Measurements from ENCODE around the gene TMED5.
"Not testable (repeated sequence)": the region's sequence is repeated elsewhere in the genome, so short reads cannot be mapped to it uniquely, and the experiment has no call there.

Gene TMED5

DNA sequence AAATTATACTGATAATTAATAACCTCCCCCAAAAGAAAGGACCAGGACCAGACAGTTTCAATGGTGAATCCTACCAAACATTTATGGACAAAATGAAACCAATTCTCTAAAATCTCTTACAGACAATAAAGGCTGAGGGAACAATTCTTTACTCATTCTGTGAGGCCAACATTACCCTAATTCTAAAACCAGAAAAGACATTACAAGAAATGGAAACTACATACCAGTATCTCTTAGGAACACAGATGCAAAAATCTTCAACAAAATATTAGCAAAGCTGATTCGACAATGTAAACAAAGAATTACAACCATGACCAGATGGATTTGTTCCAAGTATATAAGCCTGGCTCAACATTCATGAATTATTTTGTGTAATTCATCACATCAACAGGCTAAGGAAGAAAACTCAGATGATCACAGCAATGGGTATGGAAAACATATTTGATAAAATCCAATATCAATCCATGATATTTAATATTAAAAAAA lies 8.6 kb downstream of the TMED5 start:
- no peak for DNase-seq

DNA sequence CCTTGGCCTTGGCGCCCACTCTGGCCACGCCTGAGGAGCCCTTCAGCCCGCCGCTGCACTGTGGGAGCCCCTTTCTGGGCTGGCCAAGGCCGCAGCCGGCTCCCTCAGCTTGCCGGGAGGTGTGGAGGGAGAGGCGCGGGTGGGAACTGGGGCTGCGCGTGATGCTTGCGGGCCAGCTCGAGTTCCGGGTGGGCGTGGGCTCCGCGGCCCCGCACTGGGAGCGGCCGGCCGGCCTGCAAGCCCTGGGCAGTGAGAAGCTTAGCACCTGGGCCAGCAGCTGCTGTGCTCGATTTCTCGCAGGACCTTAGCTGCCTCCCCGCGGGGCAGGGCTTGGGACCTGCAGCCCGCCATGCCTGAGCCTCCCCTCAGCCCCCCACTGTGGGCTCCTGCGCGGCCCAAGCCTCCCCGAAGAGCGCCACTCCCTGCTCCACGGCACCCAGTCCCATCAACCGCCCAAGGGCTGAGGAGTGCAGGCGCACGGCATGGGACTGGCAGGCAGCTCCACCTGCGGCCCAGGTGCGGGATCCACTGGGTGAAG lies 10.0 kb downstream of the TMED5 start:
- DNase-seq: not testable (repeated sequence)

DNA sequence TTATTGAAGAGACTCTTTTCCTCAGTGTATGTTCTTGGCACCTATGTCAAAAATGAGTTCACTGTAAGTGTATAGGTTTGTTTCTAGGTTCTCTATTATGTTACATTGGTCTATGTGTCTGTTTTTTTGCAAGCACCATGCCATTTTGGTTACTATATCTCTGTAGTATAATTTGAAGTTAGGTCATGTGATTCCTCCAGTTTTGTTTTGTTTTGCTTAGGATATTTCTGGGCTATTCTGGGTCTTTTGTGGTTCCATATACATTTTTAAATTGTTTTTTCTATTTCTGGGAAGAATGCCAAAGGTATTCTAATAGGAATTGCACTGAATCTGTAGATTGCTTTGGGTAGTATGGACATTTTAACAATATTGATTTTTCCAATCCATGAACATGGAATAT lies 13.2 kb downstream of the TMED5 start:
- DNase-seq: no peak

DNA sequence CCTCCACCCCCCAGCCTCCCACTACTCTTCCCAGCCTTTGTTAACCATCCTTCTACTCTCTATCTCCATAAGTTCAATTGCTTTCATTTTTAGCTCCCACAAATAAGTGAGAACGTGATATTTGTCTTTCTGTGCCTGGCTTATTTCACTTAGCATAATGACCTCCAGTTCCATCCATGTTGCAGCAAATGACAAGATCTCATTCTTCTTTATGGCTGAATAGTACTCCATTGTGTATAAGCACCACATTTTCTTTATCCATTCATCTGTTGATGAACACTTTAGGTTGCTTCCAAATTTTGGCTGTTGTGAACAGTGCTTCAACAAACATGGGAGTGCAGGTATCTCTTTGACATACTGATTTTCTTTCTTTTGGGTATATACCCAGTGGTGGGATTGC lies 14.3 kb downstream of the TMED5 start:
- DNase-seq: not testable (repeated sequence)

DNA sequence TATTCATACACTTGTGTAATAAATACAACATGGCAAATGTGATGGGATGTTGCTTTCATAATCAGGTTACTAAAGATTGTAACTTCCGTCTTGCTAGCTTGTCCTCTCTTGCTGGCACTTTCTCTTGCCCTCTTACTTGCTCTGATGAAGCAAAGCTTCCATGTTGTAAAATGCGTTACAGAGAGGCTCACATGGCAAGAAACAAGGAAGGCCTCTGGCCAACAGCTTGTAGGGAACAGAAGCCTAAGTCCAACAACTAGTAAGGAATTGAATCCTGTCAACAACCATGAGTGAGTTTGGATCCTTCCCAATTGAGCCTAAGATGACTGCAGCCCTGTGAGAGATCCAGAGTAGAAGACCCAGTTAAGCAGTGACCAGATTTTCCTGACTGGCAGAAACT lies 15.4 kb downstream of the TMED5 start:
- no peak for DNase-seq

DNA sequence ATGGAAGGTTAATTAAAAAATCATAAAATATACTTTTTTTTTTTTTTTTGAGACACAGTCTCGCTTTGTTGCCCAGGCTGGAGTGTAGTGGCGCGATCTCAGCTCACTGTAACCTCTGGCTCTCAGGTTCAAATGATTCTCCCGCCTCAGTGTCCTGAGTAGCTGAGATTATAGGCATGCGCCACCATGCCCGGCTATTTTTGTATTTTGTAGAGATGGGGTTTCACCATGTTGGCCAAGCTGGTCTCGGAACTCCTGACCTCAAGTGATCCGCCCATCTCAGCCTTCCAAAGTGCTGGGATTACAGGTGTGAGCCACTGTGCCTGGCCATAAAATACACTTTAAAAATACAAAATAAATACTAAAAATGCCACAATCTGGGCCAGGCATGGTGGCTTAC lies 16.9 kb downstream of the TMED5 start:
- not testable (repeated sequence) for DNase-seq

DNA sequence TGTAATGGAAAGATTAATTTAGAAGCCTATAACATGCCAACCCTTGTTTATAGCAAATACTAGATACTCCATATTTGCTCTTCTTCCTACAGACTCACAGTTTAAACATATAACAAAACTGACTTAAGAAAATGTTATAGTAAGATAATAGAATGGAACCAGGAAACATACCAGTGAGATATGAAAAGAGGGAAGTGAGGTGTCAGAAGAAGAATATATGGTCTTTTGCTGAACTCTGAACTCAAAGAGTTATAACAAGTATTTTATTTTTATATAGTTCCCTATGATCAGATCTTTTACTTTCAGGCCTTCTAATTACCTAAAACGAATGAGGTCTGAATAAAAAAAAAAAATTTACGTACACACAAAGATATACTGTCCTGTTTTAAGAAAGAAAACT lies 20.9 kb downstream of the TMED5 start:
- no peak for DNase-seq

DNA sequence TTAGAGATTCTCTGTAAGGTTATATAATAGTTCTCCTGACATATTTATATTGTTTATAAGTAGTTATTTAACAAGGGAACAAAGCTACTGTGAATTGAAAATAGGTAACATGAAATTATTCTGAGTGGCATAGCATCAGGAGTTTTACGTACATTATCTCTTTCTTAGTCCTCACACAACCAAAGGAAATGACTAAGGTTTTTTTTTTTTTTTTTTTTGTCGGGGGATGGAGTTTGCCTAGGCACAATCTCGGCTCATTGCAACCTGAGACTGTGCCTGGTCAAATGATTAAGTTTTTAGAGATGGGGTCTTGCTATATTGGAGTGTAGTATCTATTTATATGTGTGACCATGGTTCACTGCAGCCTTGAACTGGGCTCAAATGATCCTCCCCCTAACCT lies 24.9 kb downstream of the TMED5 start:
- DNase-seq: no peak

DNA sequence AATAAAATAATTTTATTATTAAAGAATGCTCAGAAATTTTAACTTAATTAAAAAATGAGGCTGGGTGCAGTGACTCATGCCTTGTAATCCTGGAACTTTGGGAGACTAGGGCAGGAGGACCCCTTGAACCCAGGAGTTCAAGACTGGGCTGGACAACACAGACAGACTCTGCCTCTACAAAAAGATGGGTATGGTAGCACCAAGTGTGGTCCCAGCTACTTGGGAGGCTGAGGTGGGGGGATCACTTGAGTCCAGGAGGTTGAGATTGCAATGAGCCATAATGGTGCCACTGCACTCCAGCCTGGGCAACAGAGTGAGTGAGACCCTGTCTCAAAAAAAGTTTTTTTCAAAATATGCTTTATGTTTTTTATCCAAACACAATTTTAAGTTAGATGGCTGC lies 25.3 kb downstream of the TMED5 start:
- DNase-seq: no peak

DNA sequence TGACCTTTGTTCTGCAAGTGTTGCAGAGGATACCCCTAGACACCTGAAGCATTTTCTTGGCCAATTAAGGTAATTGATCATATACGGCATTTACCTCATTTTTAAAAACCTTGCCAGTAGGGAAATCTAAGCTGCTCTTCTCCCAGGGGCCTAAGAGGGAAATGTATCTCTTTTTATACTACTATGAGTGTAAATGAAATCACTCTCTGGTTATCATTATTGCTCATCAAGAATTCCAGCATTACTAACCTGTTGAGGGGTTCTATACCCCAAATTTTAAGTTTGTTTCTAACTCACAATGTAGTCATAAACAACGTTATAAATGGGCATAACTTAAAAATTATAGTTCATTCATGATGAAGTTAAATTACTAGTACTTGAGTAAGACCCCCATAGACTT lies 27.4 kb downstream of the TMED5 start:
- DNase-seq: no peak

DNA sequence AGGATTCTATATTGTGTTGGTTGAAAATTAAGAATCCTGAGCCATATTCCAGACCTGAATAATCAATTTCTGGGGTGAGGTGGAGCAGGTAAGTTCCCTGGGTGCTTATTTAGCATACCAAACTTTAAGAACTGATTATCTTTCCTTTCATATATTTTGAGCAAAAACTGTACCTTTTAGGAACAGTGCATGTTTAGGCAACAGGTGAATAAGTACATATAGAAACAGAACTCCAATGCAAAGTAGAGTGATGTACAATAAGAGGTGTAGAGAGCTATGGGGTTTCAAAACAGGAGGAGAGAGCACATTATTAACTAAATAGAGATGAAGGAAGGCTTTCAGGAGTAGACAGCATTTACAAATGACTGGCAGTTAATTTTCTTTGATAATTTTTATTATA lies 28.7 kb downstream of the TMED5 start:
- no peak for DNase-seq

DNA sequence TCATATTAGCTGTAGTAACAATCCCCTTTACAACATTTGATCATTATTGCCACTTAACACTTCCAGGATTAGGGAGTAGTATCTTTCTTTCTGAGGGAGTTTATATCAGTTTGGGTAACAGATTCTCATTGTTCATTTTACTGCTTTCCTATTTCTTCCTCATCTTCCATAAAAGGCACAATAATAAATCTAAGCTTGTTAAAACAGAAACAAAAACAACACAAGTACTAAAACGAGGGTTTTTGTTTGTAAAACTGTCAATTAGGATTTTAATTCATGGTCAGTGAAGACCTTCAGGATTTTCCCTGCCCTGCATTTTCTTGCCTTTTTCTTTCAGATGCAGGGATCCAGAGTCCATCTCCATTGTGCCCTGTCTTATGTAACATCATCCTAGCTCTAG lies 29.5 kb downstream of the TMED5 start:
- DNase-seq: no peak

DNA sequence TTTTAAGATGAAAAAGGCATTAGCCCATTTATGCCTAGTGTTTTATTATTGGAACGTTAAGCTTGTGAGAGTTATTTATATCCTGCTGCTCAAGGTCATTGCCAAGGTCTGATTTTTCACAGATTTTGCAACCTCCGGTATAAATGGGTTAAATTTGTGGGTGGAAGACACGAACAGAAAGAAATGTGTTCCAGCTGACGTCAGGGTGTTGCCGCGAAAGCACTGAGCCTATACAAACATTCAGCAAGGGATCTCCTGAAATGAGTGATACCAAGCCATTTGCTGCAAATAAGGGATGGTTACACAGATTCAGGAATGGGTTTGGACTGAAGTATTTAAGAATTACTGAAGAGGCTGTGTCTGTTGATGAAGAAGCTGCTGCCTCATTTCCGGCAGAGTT lies 32.2 kb downstream of the TMED5 start:
- no peak for DNase-seq

DNA sequence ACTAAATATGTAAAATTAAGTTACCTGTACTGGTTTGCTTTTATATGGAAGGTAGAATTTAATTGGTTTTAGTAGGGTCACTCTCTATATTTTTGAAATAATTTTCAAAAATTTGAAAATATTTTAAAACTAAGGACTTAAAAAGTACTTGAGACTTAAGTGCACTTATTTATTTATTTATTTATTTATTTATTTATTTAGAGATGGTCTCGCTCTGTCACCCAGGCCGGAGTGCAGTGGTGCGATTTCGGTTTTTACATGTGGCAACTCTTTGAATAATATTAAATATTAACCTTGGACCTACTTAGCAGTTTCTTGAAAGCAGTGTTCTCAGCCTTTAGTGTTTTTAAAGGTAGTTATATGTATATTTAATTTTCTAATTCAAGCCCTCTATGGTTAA lies 36.4 kb downstream of the TMED5 start:
- DNase-seq: no peak

DNA sequence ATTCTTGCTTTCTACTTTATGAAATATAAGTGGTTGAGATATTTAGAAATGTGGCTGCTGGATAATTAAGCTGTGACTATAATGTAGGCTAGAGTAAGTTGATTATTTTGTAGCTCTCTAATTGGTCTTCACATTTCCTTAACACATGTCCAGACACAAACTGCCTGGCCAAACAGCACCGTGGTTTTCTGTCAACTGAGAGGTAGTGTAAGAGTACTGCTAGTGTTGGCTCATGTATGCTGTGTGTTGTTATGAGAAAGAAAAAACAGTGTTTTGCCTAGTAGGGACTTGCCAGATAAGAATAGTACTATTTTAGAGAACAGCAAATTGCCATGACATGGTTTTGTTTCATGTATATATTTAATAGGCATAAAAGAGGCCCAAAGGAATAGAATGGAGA lies 37.1 kb downstream of the TMED5 start:
- no peak for DNase-seq

DNA sequence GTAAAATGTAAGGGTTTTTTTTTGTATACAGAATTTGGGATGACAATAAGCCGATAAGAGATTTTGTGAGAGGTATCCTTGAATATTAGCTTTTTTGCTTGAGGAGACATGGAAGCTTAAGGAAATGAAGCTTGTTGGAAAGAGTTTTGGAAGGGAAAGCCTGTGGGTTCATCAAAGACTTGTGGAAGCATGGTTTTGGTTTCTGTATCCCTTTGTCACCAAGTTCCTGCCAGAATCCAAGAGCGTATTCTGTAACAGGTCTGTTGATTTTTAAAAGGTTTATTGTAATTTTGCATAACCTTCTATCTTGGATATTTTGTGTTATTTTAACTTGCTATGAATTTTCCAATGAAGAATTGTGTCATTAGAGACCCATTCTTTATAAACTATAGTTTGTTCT lies 38.1 kb downstream of the TMED5 start:
- DNase-seq: no peak

DNA sequence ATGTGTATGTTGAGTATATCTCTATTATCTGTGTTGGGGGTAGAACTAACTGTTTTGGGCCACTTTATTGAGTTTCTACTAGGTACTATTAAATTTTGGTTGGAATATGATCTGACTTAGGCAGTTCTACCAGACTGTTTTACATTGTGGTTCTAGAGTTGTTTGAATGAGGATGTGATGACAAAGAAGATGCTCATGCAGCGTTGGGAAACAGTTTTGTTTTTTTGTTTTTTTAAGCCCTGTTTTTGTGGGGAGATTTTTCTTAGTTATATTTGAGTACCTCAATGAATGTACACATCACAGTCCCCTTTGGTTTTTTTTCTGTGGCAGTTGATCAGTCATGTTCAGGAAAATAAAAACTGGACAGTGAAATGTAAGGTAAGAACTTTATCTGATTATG lies 40.1 kb downstream of the TMED5 start:
- no peak for DNase-seq

DNA sequence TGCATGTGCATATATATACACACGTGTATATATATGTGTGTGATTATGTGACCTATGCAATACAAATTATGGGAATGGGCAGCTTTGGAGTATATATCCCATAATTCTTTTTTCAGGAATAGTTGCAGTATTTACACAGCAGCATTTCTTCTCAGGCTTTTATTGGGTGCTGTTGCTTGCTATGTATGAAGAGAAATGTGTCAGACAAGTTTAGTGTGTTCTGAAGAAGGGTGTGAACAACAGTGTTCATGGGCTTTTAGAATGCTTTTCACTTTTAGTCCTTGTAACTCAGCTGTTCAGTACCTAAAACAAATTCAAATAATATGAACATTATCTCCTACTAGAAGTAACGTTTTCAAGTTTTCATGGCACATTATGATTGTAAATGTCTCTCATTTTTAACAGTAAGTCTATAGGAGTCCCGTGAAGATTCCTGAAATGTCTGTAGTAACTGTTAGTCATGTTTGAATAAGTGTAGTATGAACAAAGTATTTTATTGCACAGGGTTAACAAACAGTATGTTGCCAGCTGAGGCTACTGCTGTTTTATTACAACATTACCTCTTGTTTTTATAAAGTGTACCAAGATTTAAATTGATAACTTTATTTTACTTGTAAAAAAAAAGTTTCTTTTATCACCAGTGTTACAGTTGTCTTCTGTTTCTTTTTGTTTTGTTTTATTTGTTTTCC lies 42.5 kb downstream of the TMED5 start:
- no peak for DNase-seq

DNA sequence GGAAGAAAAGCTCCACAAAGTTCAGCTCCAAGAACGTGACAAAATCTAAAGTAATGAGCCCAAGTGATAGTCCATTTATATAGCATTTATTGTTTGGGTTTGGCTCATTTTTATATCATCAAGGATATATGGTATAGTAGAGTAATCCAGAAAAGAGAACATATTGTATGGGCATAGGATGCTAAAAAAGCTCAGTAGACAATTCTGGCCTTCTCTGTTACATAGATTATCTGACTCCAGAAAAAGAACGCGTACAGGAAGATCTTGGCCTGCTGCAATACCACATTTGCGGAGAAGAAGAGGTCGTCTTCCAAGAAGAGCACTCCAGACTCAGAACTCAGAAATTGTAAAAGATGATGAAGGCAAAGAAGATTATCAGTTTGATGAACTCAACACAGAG lies 43.8 kb downstream of the TMED5 start:
- no peak for DNase-seq

DNA sequence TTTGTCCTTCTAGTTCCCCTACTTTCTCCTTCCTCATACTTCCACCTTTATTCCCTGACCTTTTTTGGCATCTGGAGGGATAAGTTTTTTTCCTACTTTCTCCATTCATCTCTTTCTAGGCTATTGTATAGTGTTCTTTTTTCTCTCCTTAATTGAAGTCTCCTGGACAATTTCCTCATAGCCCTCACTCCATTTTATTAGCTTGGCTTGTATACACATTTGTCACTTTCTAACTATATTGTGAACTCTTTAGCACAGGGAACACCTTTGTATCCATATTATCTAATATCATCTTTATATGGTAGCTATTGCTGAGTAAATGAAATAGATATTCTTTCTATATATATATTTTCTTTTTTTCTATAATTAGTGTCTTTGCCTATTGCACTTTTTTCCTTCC lies 47.6 kb downstream of the TMED5 start:
- DNase-seq: no peak

DNA sequence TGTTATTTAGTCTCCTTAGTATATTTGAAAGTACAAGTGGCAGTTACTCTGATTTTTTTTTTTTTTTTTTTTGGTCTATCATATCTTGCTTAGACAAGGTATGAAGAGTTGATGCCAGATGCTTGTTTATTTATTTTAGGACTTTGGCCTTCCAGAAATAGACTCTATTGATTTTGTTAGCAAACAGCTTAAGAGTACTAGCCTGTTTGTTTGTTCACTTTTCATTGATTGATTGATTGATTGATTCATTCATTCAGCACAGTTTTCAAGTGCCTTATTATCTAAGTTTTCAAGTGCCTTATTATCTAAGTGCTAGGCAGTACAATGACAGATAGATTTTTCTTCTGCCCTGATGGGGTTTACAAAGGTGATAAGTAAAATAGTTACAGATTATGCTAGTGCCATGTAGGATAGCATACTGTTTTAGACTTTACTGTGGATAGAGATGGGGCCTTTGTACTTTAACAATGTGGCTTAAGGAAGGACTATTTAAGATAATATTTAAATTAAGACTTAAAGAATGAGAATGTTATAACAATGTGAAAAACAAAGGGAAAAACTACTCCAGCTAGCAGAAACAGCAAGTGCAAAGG lies 50.6 kb downstream of the TMED5 start:
- DNase-seq: no peak

DNA sequence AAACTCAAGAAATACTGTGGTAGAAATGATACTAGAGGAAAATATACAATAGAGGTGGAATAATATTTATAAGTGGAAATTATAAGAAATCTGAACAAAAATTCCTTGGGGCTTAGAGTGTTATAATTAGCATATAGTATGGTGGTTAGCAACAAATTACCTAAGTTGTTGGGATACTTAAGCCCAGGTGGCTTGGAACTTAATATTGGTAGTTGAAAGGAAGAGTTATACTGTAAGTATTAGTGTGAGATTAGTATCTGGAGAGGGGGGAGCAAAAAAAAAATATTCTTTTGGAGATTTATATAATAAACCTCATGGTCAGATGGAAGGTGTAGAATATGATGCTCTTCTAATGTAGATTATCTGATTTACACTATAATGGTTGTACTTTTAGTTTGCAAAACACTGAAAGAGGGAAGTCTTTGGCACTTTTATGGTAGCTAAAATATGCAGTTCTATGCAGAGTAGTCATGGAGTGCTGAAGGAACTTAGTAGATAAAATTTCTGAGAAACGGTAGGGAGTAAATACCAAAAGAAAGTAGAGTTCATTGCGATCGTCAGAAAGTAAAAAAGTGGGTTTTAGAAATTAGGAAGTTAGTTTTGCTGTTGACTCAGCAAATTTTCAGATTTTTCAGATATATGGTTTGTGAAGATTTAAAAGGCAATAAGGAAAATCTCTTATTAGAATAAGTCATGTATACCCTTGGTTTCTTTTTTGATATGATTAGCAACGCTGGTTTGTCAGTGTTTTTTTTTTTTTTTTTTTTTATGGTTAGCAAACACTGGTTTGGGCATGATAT lies 55.5 kb downstream of the TMED5 start:
- DNase-seq: no peak

DNA sequence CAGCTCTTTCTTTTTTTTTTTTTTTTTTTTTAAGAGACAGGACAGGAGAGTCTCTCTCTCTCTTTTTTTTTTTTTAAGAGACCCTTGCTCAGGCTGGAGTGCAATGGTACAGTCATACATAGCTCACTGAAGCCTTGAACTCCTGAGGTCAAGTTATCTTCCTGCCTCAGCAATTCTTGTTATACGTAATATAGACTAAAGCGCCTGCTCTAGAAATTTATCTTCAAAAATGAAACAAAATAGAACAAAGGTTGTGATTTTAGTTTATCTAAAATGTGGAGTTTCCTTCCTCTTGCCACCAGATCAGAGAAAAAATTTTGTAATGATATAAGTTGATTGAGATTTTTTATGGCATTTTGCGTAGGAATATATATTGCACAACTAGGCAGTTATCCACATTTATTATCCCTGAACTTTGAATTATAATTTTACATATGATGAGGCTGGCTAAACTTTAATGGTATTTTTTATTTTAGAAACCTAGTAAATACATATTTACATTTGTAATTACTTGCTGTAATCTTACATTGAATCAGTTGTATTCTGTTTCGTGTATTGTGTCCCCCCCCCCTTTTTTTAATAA lies 56.9 kb downstream of the TMED5 start:
- no peak for DNase-seq

DNA sequence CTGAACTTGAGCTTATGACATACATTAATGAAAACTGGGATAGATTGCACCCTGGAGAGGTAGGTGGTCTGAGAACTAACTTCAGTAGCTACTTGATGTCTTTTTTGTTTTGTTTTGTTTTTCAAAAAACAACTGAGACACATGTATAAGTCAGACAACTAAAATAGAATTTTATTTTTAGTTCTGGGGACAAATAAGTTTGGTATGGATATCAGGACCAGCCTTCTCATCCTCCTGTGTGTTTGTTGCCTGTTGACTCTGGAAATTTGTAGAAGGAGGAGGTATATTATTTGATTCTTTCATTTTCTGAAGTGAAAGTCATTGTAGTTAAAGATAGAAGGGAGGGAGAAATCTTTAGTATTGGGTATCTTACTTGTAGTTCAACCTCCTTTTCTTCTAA lies 59.6 kb downstream of the TMED5 start:
- no peak for DNase-seq

All from stimulated activated naive CD4-positive, alpha-beta T cell treated with Interleukin-2 at 50 U/mL for 16 hours (primary cell).